ENCODE data around the gene FREM1.

- TF ChIP-seq CTCF (IDR thresholded peaks at IDR 0.05) (no peak), POLR2AphosphoS5 (IDR thresholded peaks at IDR 0.05; ENCODE audit: insufficient read depth in 1 of 2, low read depth in 1 of 2) (no peak)
Observed at GRCh38 chr9:14752271-14752670, 158.0 kb downstream of the FREM1 start.
